ENCODE results near the gene KDM3A. TPM values are rescaled to one million over a fixed set of nuclear protein-coding genes. Genes with fewer than 3 reads are reported as not detected.

Gene KDM3A
- total and polyA plus RNA-seq, 10 of the 15 experiments (the other 5 are each of a cell fraction or from before 2014, with no cell fraction given) = 3.8 to 102 (median 11.1) TPM

GRCh38 chr2:86476092-86476491, 34.9 kb downstream of the KDM3A start:
- no TSS peak for BruUV-seq (replicated peaks)
- intact Hi-C loops (cut with micrococcal nuclease; ENCODE audit: unreplicated experiment) (no loop called here), in situ Hi-C loops (cut with MboI) (no loop called here)
- ATAC-seq (no peak), DNase-seq (ENCODE audit: low read depth, low spot score) (no peak), FAIRE-seq (no peak)
- Histone ChIP-seq H3K4me2 (ENCODE audit: control insufficient read depth, insufficient read depth) (no peak overlapping the region), H3K27me3 (replicated peaks in 1 of 2; ENCODE audit: control insufficient read depth in 2 of 2, insufficient read depth in 2 of 2, low read length in 1 of 2) (no peaks in the 10 kb centered on the region), H3K27ac (ENCODE audit: control insufficient read depth, insufficient read depth) (no peak overlapping the region), H2AFZ (ENCODE audit: control insufficient read depth, low read depth, low read length) (no peak overlapping the region), H3K9me3 (replicated peaks; ENCODE audit: control insufficient read depth, insufficient read depth, low read length) (no peaks in the 10 kb centered on the region), H3K9ac (ENCODE audit: control insufficient read depth, insufficient read depth, low read length) (no peak overlapping the region), H3K4me3 (no peak overlapping the region), H3K79me2 (ENCODE audit: control insufficient read depth, insufficient read depth, low read length) (no peaks in the 10 kb centered on the region), H3K36me3 (ENCODE audit: control insufficient read depth in 2 of 2, insufficient read depth in 2 of 2, low read length in 1 of 2) (peaks cover 13 to 49% of the 10 kb centered on the region in 2 experiments), H3K4me1 (ENCODE audit: control insufficient read depth, insufficient read depth, low read length) (no peaks in the 10 kb centered on the region), H4K20me1 (ENCODE audit: control insufficient read depth, insufficient read depth) (no peaks in the 10 kb centered on the region)
- ChIA-PET POLR2A (interaction anchor here (0.6 to 0.9 kb wide), 2 partner anchors 35 to 291 kb away, joined by 3 read pairs; partner anchors contain the start of gene KDM3A), RAD21 (ENCODE audit: unreplicated experiment) (no interaction called here), SMC1A (ENCODE audit: uncharacterized antibody, unreplicated experiment) (interaction anchor here (0.8 to 1.8 kb wide), 3 partner anchors 9 to 109 kb away, joined by 3 to 6 read pairs (median 4); no protein-coding TSS in a partner anchor), CTCF (no interaction called here)
- TF ChIP-seq GABPA (IDR thresholded peaks at IDR 0.05; ENCODE audit: low read depth) (no peak), CBX3 (IDR thresholded peaks at IDR 0.05; ENCODE audit: borderline replicate concordance, low read depth) (no peak), NKRF (conservative IDR thresholded peaks at IDR 0.05) (no peak), E4F1 (IDR thresholded peaks at IDR 0.05; ENCODE audit: borderline replicate concordance, partially characterized antibody) (no peak)
- TF ChIP-seq, protein P1, sequence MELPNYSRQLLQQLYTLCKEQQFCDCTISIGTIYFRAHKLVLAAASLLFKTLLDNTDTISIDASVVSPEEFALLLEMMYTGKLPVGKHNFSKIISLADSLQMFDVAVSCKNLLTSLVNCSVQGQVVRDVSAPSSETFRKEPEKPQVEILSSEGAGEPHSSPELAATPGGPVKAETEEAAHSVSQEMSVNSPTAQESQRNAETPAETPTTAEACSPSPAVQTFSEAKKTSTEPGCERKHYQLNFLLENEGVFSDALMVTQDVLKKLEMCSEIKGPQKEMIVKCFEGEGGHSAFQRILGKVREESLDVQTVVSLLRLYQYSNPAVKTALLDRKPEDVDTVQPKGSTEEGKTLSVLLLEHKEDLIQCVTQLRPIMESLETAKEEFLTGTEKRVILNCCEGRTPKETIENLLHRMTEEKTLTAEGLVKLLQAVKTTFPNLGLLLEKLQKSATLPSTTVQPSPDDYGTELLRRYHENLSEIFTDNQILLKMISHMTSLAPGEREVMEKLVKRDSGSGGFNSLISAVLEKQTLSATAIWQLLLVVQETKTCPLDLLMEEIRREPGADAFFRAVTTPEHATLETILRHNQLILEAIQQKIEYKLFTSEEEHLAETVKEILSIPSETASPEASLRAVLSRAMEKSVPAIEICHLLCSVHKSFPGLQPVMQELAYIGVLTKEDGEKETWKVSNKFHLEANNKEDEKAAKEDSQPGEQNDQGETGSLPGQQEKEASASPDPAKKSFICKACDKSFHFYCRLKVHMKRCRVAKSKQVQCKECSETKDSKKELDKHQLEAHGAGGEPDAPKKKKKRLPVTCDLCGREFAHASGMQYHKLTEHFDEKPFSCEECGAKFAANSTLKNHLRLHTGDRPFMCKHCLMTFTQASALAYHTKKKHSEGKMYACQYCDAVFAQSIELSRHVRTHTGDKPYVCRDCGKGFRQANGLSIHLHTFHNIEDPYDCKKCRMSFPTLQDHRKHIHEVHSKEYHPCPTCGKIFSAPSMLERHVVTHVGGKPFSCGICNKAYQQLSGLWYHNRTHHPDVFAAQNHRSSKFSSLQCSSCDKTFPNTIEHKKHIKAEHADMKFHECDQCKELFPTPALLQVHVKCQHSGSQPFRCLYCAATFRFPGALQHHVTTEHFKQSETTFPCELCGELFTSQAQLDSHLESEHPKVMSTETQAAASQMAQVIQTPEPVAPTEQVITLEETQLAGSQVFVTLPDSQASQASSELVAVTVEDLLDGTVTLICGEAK (IDR thresholded peaks at IDR 0.05; ENCODE audit: borderline replicate concordance) = no peak
